ENCODE measurements around the gene MYL2. TPM values are rescaled to one million over a fixed set of nuclear protein-coding genes. Genes with fewer than 3 reads are reported as not detected.

The MYL2 gene
- total RNA-seq, 3 donors from 2014 or later, result not detected

DNA sequence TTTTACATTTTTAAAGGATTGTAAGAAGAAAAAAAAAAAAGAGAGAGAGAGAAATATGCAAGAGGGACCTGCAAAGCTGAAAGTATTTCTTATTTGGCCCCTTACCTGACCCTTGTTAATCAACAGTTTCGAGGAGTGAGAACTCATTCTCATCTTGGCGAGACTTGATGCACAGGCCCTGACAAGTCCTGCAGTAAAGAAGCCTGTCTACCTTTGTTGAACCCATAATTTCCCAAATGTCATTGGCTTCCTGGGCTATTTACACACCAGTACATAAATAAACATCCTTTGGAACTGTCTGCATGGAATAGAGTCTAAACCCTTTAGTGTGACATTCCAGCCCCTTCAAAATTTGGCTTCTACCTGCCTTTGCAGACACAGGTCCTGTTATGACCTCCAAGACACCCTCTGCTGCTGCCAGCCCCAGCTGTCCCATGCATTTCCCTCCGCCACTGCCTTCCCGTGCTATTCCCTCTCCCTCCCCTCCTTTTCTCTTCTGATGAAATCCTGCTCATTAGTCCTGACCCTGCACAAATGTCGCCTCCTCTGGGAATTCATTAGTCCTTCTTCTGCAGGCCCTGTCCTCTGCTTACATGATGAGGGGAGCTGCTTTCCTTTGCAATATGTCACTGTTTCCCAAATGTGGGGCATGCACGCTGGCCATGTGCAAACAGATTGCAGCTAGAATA is 35.1 kb downstream of the MYL2 start:
- Histone ChIP-seq H3K27me3 (no peaks in the 10 kb centered on the region), H3K4me1 (no peaks in the 10 kb centered on the region), H3K4me3 (no peak overlapping the region), H3K36me3 (no peaks in the 10 kb centered on the region), H3K9me3 (no peaks in the 10 kb centered on the region), H3K27ac (no peak overlapping the region)
- intact Hi-C loops (cut with DNase I; ENCODE audit: low total_unique reads), result no loop called here
- TF ChIP-seq, protein P1, sequence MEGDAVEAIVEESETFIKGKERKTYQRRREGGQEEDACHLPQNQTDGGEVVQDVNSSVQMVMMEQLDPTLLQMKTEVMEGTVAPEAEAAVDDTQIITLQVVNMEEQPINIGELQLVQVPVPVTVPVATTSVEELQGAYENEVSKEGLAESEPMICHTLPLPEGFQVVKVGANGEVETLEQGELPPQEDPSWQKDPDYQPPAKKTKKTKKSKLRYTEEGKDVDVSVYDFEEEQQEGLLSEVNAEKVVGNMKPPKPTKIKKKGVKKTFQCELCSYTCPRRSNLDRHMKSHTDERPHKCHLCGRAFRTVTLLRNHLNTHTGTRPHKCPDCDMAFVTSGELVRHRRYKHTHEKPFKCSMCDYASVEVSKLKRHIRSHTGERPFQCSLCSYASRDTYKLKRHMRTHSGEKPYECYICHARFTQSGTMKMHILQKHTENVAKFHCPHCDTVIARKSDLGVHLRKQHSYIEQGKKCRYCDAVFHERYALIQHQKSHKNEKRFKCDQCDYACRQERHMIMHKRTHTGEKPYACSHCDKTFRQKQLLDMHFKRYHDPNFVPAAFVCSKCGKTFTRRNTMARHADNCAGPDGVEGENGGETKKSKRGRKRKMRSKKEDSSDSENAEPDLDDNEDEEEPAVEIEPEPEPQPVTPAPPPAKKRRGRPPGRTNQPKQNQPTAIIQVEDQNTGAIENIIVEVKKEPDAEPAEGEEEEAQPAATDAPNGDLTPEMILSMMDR (IDR thresholded peaks at IDR 0.05), result no peak
- TF ChIP-seq POLR2A (IDR thresholded peaks at IDR 0.05) (no peak), POLR2AphosphoS5 (IDR thresholded peaks at IDR 0.05) (no peak)
- DNase-seq (ENCODE audit: low spot score in 2 of 2), result no peak

GRCh38 chr12:110883251-110883650 is 37.1 kb downstream of the MYL2 start:
- H3K4me3 ChIP-seq, result no peak overlapping the region
- no peaks in the 10 kb centered on the region for H3K27me3 ChIP-seq
- TF ChIP-seq, protein P1 (IDR thresholded peaks at IDR 0.05), result no peak
- TF ChIP-seq POLR2AphosphoS5 (IDR thresholded peaks at IDR 0.05) (no peak), POLR2A (IDR thresholded peaks at IDR 0.05) (no peak)
- no peaks in the 10 kb centered on the region for H3K36me3 ChIP-seq
- no peaks in the 10 kb centered on the region for H3K4me1 ChIP-seq
- H3K9me3 ChIP-seq, result no peaks in the 10 kb centered on the region
- intact Hi-C loops (cut with DNase I; ENCODE audit: low total_unique reads), result no loop called here
- no peak for DNase-seq (ENCODE audit: low spot score in 2 of 2)
- H3K27ac ChIP-seq, result no peak overlapping the region

- no peak for DNase-seq (ENCODE audit: low spot score in 2 of 2)
- H3K4me3 ChIP-seq, result no peak overlapping the region
- TF ChIP-seq, protein P1 (IDR thresholded peaks at IDR 0.05), result no peak
- TF ChIP-seq POLR2A (IDR thresholded peaks at IDR 0.05), result no peak
- no peak for TF ChIP-seq POLR2AphosphoS5 (IDR thresholded peaks at IDR 0.05)
- H3K27me3 ChIP-seq, result no peaks in the 10 kb centered on the region
- H3K36me3 ChIP-seq, result no peaks in the 10 kb centered on the region
- no peaks in the 10 kb centered on the region for H3K9me3 ChIP-seq
- no peak overlapping the region for H3K27ac ChIP-seq
- intact Hi-C loops (cut with DNase I; ENCODE audit: low total_unique reads), result loop anchor here (2.0 kb wide), 1 partner anchor 38 kb away; no protein-coding TSS in a partner anchor
- no peaks in the 10 kb centered on the region for H3K4me1 ChIP-seq
Measured at GRCh38 chr12:110880651-110881050, 39.7 kb downstream of the MYL2 start.

- no peak overlapping the region for H3K4me3 ChIP-seq
- no peak for DNase-seq (ENCODE audit: low spot score in 2 of 2)
- intact Hi-C loops (cut with DNase I; ENCODE audit: low total_unique reads), result no loop called here
- no peaks in the 10 kb centered on the region for H3K9me3 ChIP-seq
- no peaks in the 10 kb centered on the region for H3K4me1 ChIP-seq
- no peaks in the 10 kb centered on the region for H3K36me3 ChIP-seq
- TF ChIP-seq POLR2A (IDR thresholded peaks at IDR 0.05) (no peak), POLR2AphosphoS5 (IDR thresholded peaks at IDR 0.05) (no peak)
- TF ChIP-seq, protein P1 (IDR thresholded peaks at IDR 0.05), result no peak
- no peak overlapping the region for H3K27ac ChIP-seq
- no peaks in the 10 kb centered on the region for H3K27me3 ChIP-seq
Measured at GRCh38 chr12:110874781-110875180, 45.6 kb downstream of the MYL2 start.

DNA sequence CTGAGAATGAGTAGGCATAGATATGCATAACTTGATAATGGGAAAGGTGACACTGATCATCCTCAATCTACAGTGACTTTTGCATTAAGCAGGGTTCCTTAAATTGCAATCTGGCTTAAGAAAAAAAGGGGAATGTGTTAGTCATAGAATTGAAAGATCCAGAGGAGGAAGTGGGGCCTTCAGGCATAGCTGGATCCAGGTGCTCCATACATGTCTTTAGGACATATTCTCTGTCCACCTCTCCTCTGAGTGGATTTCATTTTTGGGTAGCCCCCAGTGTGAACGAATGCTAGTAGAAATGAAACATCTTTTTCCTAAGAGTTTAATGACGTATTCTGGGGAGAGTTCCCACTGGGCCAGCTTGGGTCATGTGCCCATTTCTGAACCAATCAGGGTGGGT is 46.0 kb downstream of the MYL2 start:
- no peaks in the 10 kb centered on the region for H3K9me3 ChIP-seq
- TF ChIP-seq POLR2A (IDR thresholded peaks at IDR 0.05) (no peak), POLR2AphosphoS5 (IDR thresholded peaks at IDR 0.05) (no peak)
- TF ChIP-seq, protein P1 (IDR thresholded peaks at IDR 0.05), result no peak
- H3K36me3 ChIP-seq, result no peaks in the 10 kb centered on the region

More for the DNA sequence above, 46.0 kb downstream of the MYL2 start:
- H3K4me3 ChIP-seq, result no peak overlapping the region
- H3K27me3 ChIP-seq, result no peaks in the 10 kb centered on the region
- intact Hi-C loops (cut with DNase I; ENCODE audit: low total_unique reads), result no loop called here
- H3K4me1 ChIP-seq, result no peaks in the 10 kb centered on the region
- DNase-seq (ENCODE audit: low spot score in 2 of 2), result no peak
- no peak overlapping the region for H3K27ac ChIP-seq
